Ishikawa (cell line): ENCODE measurements around the gene KRT33A.

Experiments
- EP300 ChIP-seq: IDR thresholded peaks from 2 replicates; pipeline ENCODE4 v1.6.1; 2012; ENCODE audit warnings: borderline replicate concordance
- FOXM1 ChIP-seq: IDR thresholded peaks from 2 replicates; pipeline ENCODE4 v1.6.1; 2012; ENCODE audit warnings: low read depth, borderline replicate concordance
- MAX ChIP-seq: IDR thresholded peaks from 2 replicates; pipeline ENCODE4 v1.6.1; 2012
- RAD21 ChIP-seq: IDR thresholded peaks from 2 replicates; pipeline ENCODE4 v1.6.1; 2012; ENCODE audit warnings: low read depth
- TEAD4 ChIP-seq: IDR thresholded peaks from 2 replicates; pipeline ENCODE4 v1.6.1; 2012
- YY1 ChIP-seq: IDR thresholded peaks from 2 replicates; pipeline ENCODE4 v1.6.1; 2012; ENCODE audit warnings: low read depth
- ZBTB7A ChIP-seq: IDR thresholded peaks from 2 replicates; pipeline ENCODE4 v1.6.1; 2012; ENCODE audit warnings: low read depth

GRCh38 chr17:41391535-41391934 is 40.9 kb upstream of the KRT33A start:
- TF ChIP-seq EP300, result no peak
- TF ChIP-seq MAX, result no peak
- TF ChIP-seq TEAD4, result no peak
- no peak for TF ChIP-seq ZBTB7A
- TF ChIP-seq RAD21, result no peak
- TF ChIP-seq FOXM1, result no peak
- no peak for TF ChIP-seq YY1
